SK-N-SH (cell line): ENCODE measurements around the gene SERPINI1. TPM values are rescaled to one million over a fixed set of nuclear protein-coding genes. Genes with fewer than 3 reads are reported as not detected.

Experiments
- CTCF ChIA-PET: fragments of 300-600, 350-600 bp; formaldehyde crosslinking; extraction: SDS; loops from one replicate; lab custom pipeline; 2021; lab: Yijun Ruan, JAX
- POLR2A ChIA-PET: fragments of 350-600 bp; sonication (Branson Sonifier 250); formaldehyde crosslinking; extraction: SDS; loops from one replicate; lab custom pipeline; 2020; ENCODE audit warnings: antibody characterized with exemption, inconsistent platforms; lab: Yijun Ruan, JAX
- DNase-seq: peaks from one replicate; pipeline ENCODE4 v3.0.0; 2012
- H2AFZ ChIP-seq: fragments of 200-600 bp; sonication (generic); 2 replicates; pipeline ENCODE4 v1.8.1; 2016; ENCODE audit warnings: antibody characterized with exemption, mild to moderate bottlenecking, low read depth
- H3F3A ChIP-seq: fragments of 200-600 bp; sonication (generic); replicated peaks from 2 replicates; pipeline ENCODE3; 2016; ENCODE audit warnings: antibody characterized with exemption, mild to moderate bottlenecking; ENCODE audit not compliant: insufficient read depth
- H3K27ac ChIP-seq, 2 experiments: fragments of 200-500 bp in 1 of 2; fragments of 200-600 bp in 1 of 2; sonication (Bioruptor generic) in 1 of 2; sonication (generic), shearing (Covaris generic) in 1 of 2; 2 replicates each; pipeline versions ENCODE4 v1.5.1 to v1.6.1; 2014 to 2016; ENCODE audit warnings: low read depth in 2 of 2, inconsistent platforms in 1 of 2, low read length in 1 of 2, mild to moderate bottlenecking in 1 of 2, mixed read lengths in 1 of 2
- H3K27me3 ChIP-seq: fragments of 200-600 bp; sonication (generic), shearing (Covaris generic); 2 replicates; pipeline ENCODE4 v1.6.1; 2016; ENCODE audit warnings: mixed run types; ENCODE audit not compliant: insufficient read depth
- H3K36me3 ChIP-seq, 2 experiments: fragments of 200-500 bp in 1 of 2; fragments of 200-600 bp in 1 of 2; sonication (Bioruptor generic) in 1 of 2; sonication (generic) in 1 of 2; replicated peaks in 1 of 2; 2 replicates each; pipeline versions ENCODE3 to v1.5.1; 2014 to 2016; ENCODE audit warnings: low read length in 1 of 2, mild to moderate bottlenecking in 1 of 2; ENCODE audit not compliant: insufficient read depth in 2 of 2, control insufficient read depth in 1 of 2
- H3K4me1 ChIP-seq, 2 experiments: fragments of 200-500 bp in 1 of 2; fragments of 200-600 bp in 1 of 2; sonication (Bioruptor generic) in 1 of 2; sonication (generic), shearing (Covaris generic) in 1 of 2; 2 replicates each; pipeline versions ENCODE4 v1.5.1 to v1.6.1; 2014 to 2016; ENCODE audit warnings: low read depth in 1 of 2, low read length in 1 of 2, mixed run types in 1 of 2; ENCODE audit not compliant: insufficient read depth in 2 of 2, control insufficient read depth in 1 of 2
- H3K4me2 ChIP-seq: fragments of 200-600 bp; sonication (generic), shearing (Covaris generic); 2 replicates; pipeline ENCODE4 v1.6.1; 2017; ENCODE audit warnings: mixed run types
- H3K4me3 ChIP-seq, 2 experiments: fragments of 200-500 bp in 1 of 2; fragments of 200-600 bp in 1 of 2; sonication (Bioruptor generic) in 1 of 2; sonication (generic), shearing (Covaris generic) in 1 of 2; 2 replicates each; pipeline versions ENCODE4 v1.5.1 to v1.8.1; 2014 to 2016; ENCODE audit warnings: low read depth in 2 of 2, inconsistent platforms in 1 of 2, low read length in 1 of 2, mild to moderate bottlenecking in 1 of 2, mixed read lengths in 1 of 2, moderate library complexity in 1 of 2
- H3K79me2 ChIP-seq: fragments of 200-600 bp; sonication (generic); 2 replicates; pipeline ENCODE4 v1.8.1; 2017; ENCODE audit warnings: mild to moderate bottlenecking; ENCODE audit not compliant: insufficient read depth
- H3K9ac ChIP-seq: fragments of 200-600 bp; sonication (generic); 2 replicates; pipeline ENCODE4 v1.6.1; 2017; ENCODE audit warnings: mixed run types
- H3K9me2 ChIP-seq: fragments of 200-600 bp; sonication (generic); 2 replicates; pipeline ENCODE4 v1.6.1; 2017; ENCODE audit warnings: mixed run types
- H3K9me3 ChIP-seq: fragments of 200-600 bp; sonication (generic); 2 replicates; pipeline ENCODE4 v1.6.1; 2017; ENCODE audit warnings: mixed run types, mild to moderate bottlenecking, moderate library complexity
- H4K20me1 ChIP-seq: fragments of 200-600 bp; sonication (generic); 2 replicates; pipeline ENCODE4 v1.6.1; 2017; ENCODE audit warnings: mild to moderate bottlenecking, mixed run types; ENCODE audit not compliant: insufficient read depth
- EP300 ChIP-seq, 2 experiments: IDR thresholded peaks; 2 replicates each; pipeline versions ENCODE4 v1.4.0 to v1.6.1; 2012; ENCODE audit warnings: borderline replicate concordance in 1 of 2, low read depth in 1 of 2, low read length in 1 of 2
- EZH2phosphoT487 ChIP-seq: fragments of 200-600 bp; sonication (generic); IDR thresholded peaks from 2 replicates; pipeline ENCODE4 v1.6.1; 2017; ENCODE audit warnings: low read depth, mixed run types, mild to moderate bottlenecking, antibody characterized with exemption, moderate library complexity, borderline replicate concordance
- FOSL2 ChIP-seq: IDR thresholded peaks from 2 replicates; pipeline ENCODE4 v1.4.0; 2012; ENCODE audit warnings: low read depth, mild to moderate bottlenecking, moderate library complexity, borderline replicate concordance
- GATA2 ChIP-seq: sonication (generic); formaldehyde crosslinking; IDR thresholded peaks from 2 replicates; pipeline ENCODE4 v1.5.0; 2020; ENCODE audit warnings: mild to moderate bottlenecking, missing genetic modification reagents
- JUND ChIP-seq: IDR thresholded peaks from 2 replicates; pipeline ENCODE4 v1.4.0; 2012
- NFIC ChIP-seq: IDR thresholded peaks from 2 replicates; pipeline ENCODE4 v1.4.0; 2012; ENCODE audit warnings: borderline replicate concordance
- POLR2AphosphoS5 ChIP-seq: IDR thresholded peaks from 2 replicates; pipeline ENCODE4 v1.6.1; 2012; ENCODE audit warnings: low read depth, low read length
- RAD21 ChIP-seq: IDR thresholded peaks from 2 replicates; pipeline ENCODE4 v1.6.1; 2012; ENCODE audit warnings: mild to moderate bottlenecking, low read length
- TAF1 ChIP-seq: IDR thresholded peaks from 2 replicates; pipeline ENCODE4 v1.6.1; 2012; ENCODE audit warnings: low read depth, mild to moderate bottlenecking, low read length, moderate library complexity, borderline replicate concordance
- TCF12 ChIP-seq: IDR thresholded peaks from 2 replicates; pipeline ENCODE4 v1.4.0; 2012
- TEAD4 ChIP-seq: IDR thresholded peaks from 2 replicates; pipeline ENCODE4 v1.4.0; 2012; ENCODE audit warnings: mild to moderate bottlenecking, borderline replicate concordance; ENCODE audit not compliant: insufficient read depth
- YY1 ChIP-seq: IDR thresholded peaks from 2 replicates; pipeline ENCODE4 v1.4.0; 2012; ENCODE audit warnings: low read depth, mild to moderate bottlenecking
- polyA plus RNA-seq, 3 experiments: library from polyadenylated mRNA; depleted of rRNA; stranded (reverse); fragments of >200 nt; gene quantifications; 2 replicates each; pipeline ENCODE4 v1.2.3, GENCODE V29; 2012
- TF ChIP-seq, protein P1 (sequence below): fragments of 150-350 bp; IDR thresholded peaks from 2 replicates; pipeline ENCODE4 v1.6.1; 2017; ENCODE audit warnings: antibody characterized with exemption, low read length, low read depth, borderline replicate concordance
- TF ChIP-seq, protein P2 (sequence below): IDR thresholded peaks from 2 replicates; pipeline ENCODE4 v1.4.0; 2012; ENCODE audit warnings: low read depth, borderline replicate concordance
- TF ChIP-seq, protein P3 (sequence below): IDR thresholded peaks from 2 replicates; pipeline ENCODE4 v1.4.0; 2012; ENCODE audit warnings: low read depth
- TF ChIP-seq, protein P4 (sequence below): IDR thresholded peaks from 2 replicates; pipeline ENCODE4; 2012
- TF ChIP-seq, protein P5 (sequence below): fragments of 150-350 bp; IDR thresholded peaks from 2 replicates; pipeline ENCODE4 v1.6.1; 2016; ENCODE audit warnings: mild to moderate bottlenecking, low read depth, low read length
- TF ChIP-seq, protein P6 (sequence below): IDR thresholded peaks from 2 replicates; pipeline ENCODE4 v1.6.1; 2012; ENCODE audit warnings: mild to moderate bottlenecking, low read depth, low read length, moderate library complexity

SERPINI1 gene
- polyA plus RNA-seq, 1 of the 3 experiments (the other 2 are of a cell fraction): 1.9 TPM

DNA sequence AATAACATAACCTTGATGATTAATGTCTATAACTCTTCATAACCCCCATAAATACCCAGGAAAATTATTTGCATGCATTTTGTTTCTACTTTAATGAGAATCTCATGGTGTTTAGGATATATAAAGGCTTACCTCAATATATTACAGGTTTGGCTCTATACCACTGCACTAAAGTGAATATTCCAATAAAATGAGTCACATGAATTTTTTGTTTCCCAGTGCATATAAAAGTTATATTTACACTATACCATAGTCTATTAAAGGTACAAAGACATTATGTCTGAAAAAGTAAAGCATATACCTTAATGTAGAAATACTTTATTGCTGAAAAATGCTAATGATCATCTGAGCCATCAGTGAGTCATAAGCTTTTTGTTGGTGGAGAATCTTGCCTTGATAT lies 74.7 kb downstream of the SERPINI1 start:
- ChIA-PET POLR2A (no interaction called here), CTCF (no interaction called here)
- Histone ChIP-seq H3K4me2 (no peak overlapping the region), H4K20me1 (no peaks in the 10 kb centered on the region), H3F3A (peaks cover 4% of the 10 kb centered on the region), H2AFZ (no peak overlapping the region), H3K9me3 (no peaks in the 10 kb centered on the region), H3K27me3 (no peaks in the 10 kb centered on the region), H3K4me1 (peaks cover 0 to 12% of the 10 kb centered on the region in 2 experiments; a peak in 2 of 4 replicates), H3K36me3 (no peaks in the 10 kb centered on the region), H3K9me2 (no peaks in the 10 kb centered on the region), H3K4me3 (no peak overlapping the region), H3K27ac (no peak overlapping the region), H3K79me2 (no peaks in the 10 kb centered on the region), H3K9ac (no peak overlapping the region)
- DNase-seq: no peak
- TF ChIP-seq RAD21 (no peak), JUND (no peak), TCF12 (no peak), NFIC (no peak), TEAD4 (no peak), EP300 (IDR thresholded peaks at IDR 0.05; ENCODE audit: borderline replicate concordance in 1 of 2, low read depth in 1 of 2, low read length in 1 of 2) (no peak), TAF1 (no peak), YY1 (no peak), EZH2phosphoT487 (no peak), GATA2 (CRISPR knock-in tag) (no peak), POLR2AphosphoS5 (no peak), FOSL2 (no peak; the same call in 1 of the 2 replicates)
- TF ChIP-seq, protein P1, sequence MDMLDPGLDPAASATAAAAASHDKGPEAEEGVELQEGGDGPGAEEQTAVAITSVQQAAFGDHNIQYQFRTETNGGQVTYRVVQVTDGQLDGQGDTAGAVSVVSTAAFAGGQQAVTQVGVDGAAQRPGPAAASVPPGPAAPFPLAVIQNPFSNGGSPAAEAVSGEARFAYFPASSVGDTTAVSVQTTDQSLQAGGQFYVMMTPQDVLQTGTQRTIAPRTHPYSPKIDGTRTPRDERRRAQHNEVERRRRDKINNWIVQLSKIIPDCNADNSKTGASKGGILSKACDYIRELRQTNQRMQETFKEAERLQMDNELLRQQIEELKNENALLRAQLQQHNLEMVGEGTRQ: no peak
- TF ChIP-seq, protein P2, sequence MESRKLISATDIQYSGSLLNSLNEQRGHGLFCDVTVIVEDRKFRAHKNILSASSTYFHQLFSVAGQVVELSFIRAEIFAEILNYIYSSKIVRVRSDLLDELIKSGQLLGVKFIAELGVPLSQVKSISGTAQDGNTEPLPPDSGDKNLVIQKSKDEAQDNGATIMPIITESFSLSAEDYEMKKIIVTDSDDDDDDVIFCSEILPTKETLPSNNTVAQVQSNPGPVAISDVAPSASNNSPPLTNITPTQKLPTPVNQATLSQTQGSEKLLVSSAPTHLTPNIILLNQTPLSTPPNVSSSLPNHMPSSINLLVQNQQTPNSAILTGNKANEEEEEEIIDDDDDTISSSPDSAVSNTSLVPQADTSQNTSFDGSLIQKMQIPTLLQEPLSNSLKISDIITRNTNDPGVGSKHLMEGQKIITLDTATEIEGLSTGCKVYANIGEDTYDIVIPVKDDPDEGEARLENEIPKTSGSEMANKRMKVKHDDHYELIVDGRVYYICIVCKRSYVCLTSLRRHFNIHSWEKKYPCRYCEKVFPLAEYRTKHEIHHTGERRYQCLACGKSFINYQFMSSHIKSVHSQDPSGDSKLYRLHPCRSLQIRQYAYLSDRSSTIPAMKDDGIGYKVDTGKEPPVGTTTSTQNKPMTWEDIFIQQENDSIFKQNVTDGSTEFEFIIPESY: no peak
- TF ChIP-seq, protein P3, sequence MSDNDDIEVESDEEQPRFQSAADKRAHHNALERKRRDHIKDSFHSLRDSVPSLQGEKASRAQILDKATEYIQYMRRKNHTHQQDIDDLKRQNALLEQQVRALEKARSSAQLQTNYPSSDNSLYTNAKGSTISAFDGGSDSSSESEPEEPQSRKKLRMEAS: no peak
- TF ChIP-seq, protein P4, sequence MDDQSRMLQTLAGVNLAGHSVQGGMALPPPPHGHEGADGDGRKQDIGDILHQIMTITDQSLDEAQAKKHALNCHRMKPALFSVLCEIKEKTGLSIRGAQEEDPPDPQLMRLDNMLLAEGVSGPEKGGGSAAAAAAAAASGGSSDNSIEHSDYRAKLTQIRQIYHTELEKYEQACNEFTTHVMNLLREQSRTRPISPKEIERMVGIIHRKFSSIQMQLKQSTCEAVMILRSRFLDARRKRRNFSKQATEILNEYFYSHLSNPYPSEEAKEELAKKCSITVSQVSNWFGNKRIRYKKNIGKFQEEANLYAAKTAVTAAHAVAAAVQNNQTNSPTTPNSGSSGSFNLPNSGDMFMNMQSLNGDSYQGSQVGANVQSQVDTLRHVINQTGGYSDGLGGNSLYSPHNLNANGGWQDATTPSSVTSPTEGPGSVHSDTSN: no peak
- TF ChIP-seq, protein P5, sequence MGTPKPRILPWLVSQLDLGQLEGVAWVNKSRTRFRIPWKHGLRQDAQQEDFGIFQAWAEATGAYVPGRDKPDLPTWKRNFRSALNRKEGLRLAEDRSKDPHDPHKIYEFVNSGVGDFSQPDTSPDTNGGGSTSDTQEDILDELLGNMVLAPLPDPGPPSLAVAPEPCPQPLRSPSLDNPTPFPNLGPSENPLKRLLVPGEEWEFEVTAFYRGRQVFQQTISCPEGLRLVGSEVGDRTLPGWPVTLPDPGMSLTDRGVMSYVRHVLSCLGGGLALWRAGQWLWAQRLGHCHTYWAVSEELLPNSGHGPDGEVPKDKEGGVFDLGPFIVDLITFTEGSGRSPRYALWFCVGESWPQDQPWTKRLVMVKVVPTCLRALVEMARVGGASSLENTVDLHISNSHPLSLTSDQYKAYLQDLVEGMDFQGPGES: no peak
- TF ChIP-seq, protein P6, sequence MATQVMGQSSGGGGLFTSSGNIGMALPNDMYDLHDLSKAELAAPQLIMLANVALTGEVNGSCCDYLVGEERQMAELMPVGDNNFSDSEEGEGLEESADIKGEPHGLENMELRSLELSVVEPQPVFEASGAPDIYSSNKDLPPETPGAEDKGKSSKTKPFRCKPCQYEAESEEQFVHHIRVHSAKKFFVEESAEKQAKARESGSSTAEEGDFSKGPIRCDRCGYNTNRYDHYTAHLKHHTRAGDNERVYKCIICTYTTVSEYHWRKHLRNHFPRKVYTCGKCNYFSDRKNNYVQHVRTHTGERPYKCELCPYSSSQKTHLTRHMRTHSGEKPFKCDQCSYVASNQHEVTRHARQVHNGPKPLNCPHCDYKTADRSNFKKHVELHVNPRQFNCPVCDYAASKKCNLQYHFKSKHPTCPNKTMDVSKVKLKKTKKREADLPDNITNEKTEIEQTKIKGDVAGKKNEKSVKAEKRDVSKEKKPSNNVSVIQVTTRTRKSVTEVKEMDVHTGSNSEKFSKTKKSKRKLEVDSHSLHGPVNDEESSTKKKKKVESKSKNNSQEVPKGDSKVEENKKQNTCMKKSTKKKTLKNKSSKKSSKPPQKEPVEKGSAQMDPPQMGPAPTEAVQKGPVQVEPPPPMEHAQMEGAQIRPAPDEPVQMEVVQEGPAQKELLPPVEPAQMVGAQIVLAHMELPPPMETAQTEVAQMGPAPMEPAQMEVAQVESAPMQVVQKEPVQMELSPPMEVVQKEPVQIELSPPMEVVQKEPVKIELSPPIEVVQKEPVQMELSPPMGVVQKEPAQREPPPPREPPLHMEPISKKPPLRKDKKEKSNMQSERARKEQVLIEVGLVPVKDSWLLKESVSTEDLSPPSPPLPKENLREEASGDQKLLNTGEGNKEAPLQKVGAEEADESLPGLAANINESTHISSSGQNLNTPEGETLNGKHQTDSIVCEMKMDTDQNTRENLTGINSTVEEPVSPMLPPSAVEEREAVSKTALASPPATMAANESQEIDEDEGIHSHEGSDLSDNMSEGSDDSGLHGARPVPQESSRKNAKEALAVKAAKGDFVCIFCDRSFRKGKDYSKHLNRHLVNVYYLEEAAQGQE: no peak
